A673 (cell line): ENCODE measurements around the gene TEX51.

Experiments used
- CTCF ChIP-seq: fragments of 300-800, 200-600 bp; sonication (generic); conservative IDR thresholded peaks from 2 replicates; pipeline ENCODE4 v1.5.1; 2017; ENCODE audit warnings: low read depth, mild to moderate bottlenecking, antibody characterized with exemption, low read length, moderate library complexity, mixed read lengths
- EZH2 ChIP-seq: fragments of 200-600 bp; sonication (generic); IDR thresholded peaks from 2 replicates; pipeline ENCODE4 v1.6.1; 2017; ENCODE audit warnings: borderline replicate concordance, low read depth, mild to moderate bottlenecking, mixed read lengths, antibody characterized with exemption, low read length; ENCODE audit not compliant: poor library complexity, severe bottlenecking

- TF ChIP-seq CTCF: no peak
- no peak for TF ChIP-seq EZH2
These were observed 10.7 kb downstream of the TEX51 start for GRCh38 chr2:126909366-126909765.
